H9 (cell line): Measurements from ENCODE around the gene RHOJ. TPM values are rescaled to one million over a fixed set of nuclear protein-coding genes. Genes with fewer than 3 reads are reported as not detected.

Source experiments
- DNase-seq: peaks from one replicate; pipeline ENCODE4 v3.0.0-alpha.2; 2017
- H2AFZ ChIP-seq: one replicate; pipeline ENCODE4 v1.6.1; 2013; ENCODE audit warnings: mild to moderate bottlenecking, low read length, control low read depth, moderate library complexity
- H2AK5ac ChIP-seq: 2 replicates; pipeline ENCODE4 v1.6.1; 2013; ENCODE audit warnings: low read length, control low read depth, mixed read lengths; ENCODE audit not compliant: insufficient read length
- H2BK120ac ChIP-seq: one replicate; pipeline ENCODE4 v1.6.1; 2013; ENCODE audit warnings: low read depth, mild to moderate bottlenecking, low read length, control low read depth, inconsistent platforms; ENCODE audit not compliant: poor library complexity, severe bottlenecking
- H2BK12ac ChIP-seq: 2 replicates; pipeline ENCODE4 v1.6.1; 2013; ENCODE audit warnings: low read length, control low read depth, mixed read lengths, low read depth; ENCODE audit not compliant: insufficient read length
- H2BK15ac ChIP-seq: 2 replicates; pipeline ENCODE4 v1.6.1; 2013; ENCODE audit warnings: low read depth, low read length, control low read depth
- H2BK20ac ChIP-seq: one replicate; pipeline ENCODE4 v1.6.1; 2013; ENCODE audit warnings: low read depth, mild to moderate bottlenecking, low read length, control low read depth, inconsistent platforms; ENCODE audit not compliant: poor library complexity, severe bottlenecking
- H2BK5ac ChIP-seq: 2 replicates; pipeline ENCODE4 v1.6.1; 2013; ENCODE audit warnings: low read length, control low read depth, mixed read lengths; ENCODE audit not compliant: insufficient read length
- H3K14ac ChIP-seq: 2 replicates; pipeline ENCODE4 v1.6.1; 2013; ENCODE audit warnings: low read length, control low read depth; ENCODE audit not compliant: insufficient read depth
- H3K18ac ChIP-seq: 2 replicates; pipeline ENCODE4 v1.6.1; 2013; ENCODE audit warnings: low read depth, mild to moderate bottlenecking, mixed read lengths, low read length, control low read depth; ENCODE audit not compliant: insufficient read length
- H3K23ac ChIP-seq: 2 replicates; pipeline ENCODE4 v1.6.1; 2013; ENCODE audit warnings: low read length, control low read depth, mixed read lengths, low read depth; ENCODE audit not compliant: insufficient read length
- H3K23me2 ChIP-seq: 2 replicates; pipeline ENCODE4 v1.6.1; 2013; ENCODE audit warnings: low read depth, mild to moderate bottlenecking, mixed read lengths, low read length, control low read depth; ENCODE audit not compliant: insufficient read length, poor library complexity, severe bottlenecking
- H3K27ac ChIP-seq: 2 replicates; pipeline ENCODE4 v1.5.1; 2013; ENCODE audit warnings: low read length, control low read depth, mixed read lengths, low read depth; ENCODE audit not compliant: insufficient read length
- H3K27me3 ChIP-seq: 2 replicates; pipeline ENCODE4 v1.6.1; 2013; ENCODE audit warnings: low read length, control low read depth, inconsistent platforms; ENCODE audit not compliant: insufficient read depth
- H3K4ac ChIP-seq: 2 replicates; pipeline ENCODE4 v1.6.1; 2013; ENCODE audit warnings: low read depth, mild to moderate bottlenecking, control low read depth, inconsistent platforms, low read length, moderate library complexity
- H3K4me1 ChIP-seq: 2 replicates; pipeline ENCODE4 v1.6.1; 2013; ENCODE audit warnings: low read length, control low read depth, inconsistent platforms; ENCODE audit not compliant: insufficient read depth
- H3K4me2 ChIP-seq: 2 replicates; pipeline ENCODE4 v1.6.1; 2013; ENCODE audit warnings: low read length, control low read depth, mixed read lengths; ENCODE audit not compliant: insufficient read length, insufficient read depth
- H3K56ac ChIP-seq: 2 replicates; pipeline ENCODE4 v1.6.1; 2013; ENCODE audit warnings: low read depth, mild to moderate bottlenecking, mixed read lengths, low read length, control low read depth; ENCODE audit not compliant: insufficient read length
- H3K79me1 ChIP-seq: 2 replicates; pipeline ENCODE4 v1.6.1; 2013; ENCODE audit warnings: low read depth, mild to moderate bottlenecking, moderate library complexity, low read length, control low read depth, inconsistent platforms; ENCODE audit not compliant: insufficient read depth, poor library complexity, severe bottlenecking
- H3K79me2 ChIP-seq: 2 replicates; pipeline ENCODE4 v1.6.1; 2013; ENCODE audit warnings: low read length, control low read depth, inconsistent platforms; ENCODE audit not compliant: insufficient read depth
- H3K9ac ChIP-seq: 2 replicates; pipeline ENCODE4 v1.6.1; 2013; ENCODE audit warnings: low read length, control low read depth, mixed read lengths; ENCODE audit not compliant: insufficient read length; ENCODE audit errors: extremely low read depth
- H3K9me3 ChIP-seq: one replicate; pipeline ENCODE4 v1.6.1; 2013; ENCODE audit warnings: low read depth, low read length, inconsistent platforms; ENCODE audit not compliant: control insufficient read depth
- H3T11ph ChIP-seq: one replicate; pipeline ENCODE4 v1.6.1; 2013; ENCODE audit warnings: mild to moderate bottlenecking, low read length, control low read depth, inconsistent platforms
- H4K20me1 ChIP-seq: one replicate; pipeline ENCODE4 v1.6.1; 2013; ENCODE audit not compliant: control insufficient read depth, insufficient read length, insufficient read depth
- H4K5ac ChIP-seq: 2 replicates; pipeline ENCODE4 v1.6.1; 2013; ENCODE audit warnings: low read depth, mild to moderate bottlenecking, mixed read lengths, low read length, control low read depth; ENCODE audit not compliant: insufficient read length
- H4K8ac ChIP-seq: replicated peaks from 2 replicates; pipeline ENCODE4 v1.6.1; 2013; ENCODE audit warnings: low read length, control low read depth, mixed read lengths, low read depth; ENCODE audit not compliant: insufficient read length
- H4K91ac ChIP-seq: 2 replicates; pipeline ENCODE4 v1.6.1; 2013; ENCODE audit warnings: low read depth, mild to moderate bottlenecking, moderate library complexity, mixed read lengths, low read length, control low read depth; ENCODE audit not compliant: insufficient read length
- H3K27ac Mint-ChIP-seq, 3 experiments: 2 replicates in 2 of 3; 3 replicates in 1 of 3; pipeline ENCODE4 v1.8.0; 2020 to 2021; ENCODE audit warnings: mixed read lengths in 3 of 3, mild to moderate bottlenecking in 1 of 3, moderate library complexity in 1 of 3
- H3K27me3 Mint-ChIP-seq: 2 replicates; pipeline ENCODE4 v1.8.0; 2021; ENCODE audit warnings: low read depth, mild to moderate bottlenecking, moderate library complexity, mixed read lengths
- H3K36me3 Mint-ChIP-seq, 3 experiments: 2 replicates in 2 of 3; 3 replicates in 1 of 3; pipeline ENCODE4 v1.8.0; 2020 to 2021; ENCODE audit warnings: low read depth in 3 of 3, mixed read lengths in 3 of 3; ENCODE audit not compliant: insufficient read depth in 1 of 3
- H3K4me1 Mint-ChIP-seq, 2 experiments: 2 replicates each; pipeline ENCODE4 v1.8.0; 2020; ENCODE audit warnings: mixed read lengths in 2 of 2
- H3K4me3 Mint-ChIP-seq, 2 experiments: 2 replicates in 1 of 2; 3 replicates in 1 of 2; pipeline ENCODE4 v1.8.0; 2020 to 2021; ENCODE audit warnings: mild to moderate bottlenecking in 2 of 2, mixed read lengths in 2 of 2, moderate library complexity in 1 of 2
- H3K9me3 Mint-ChIP-seq, 2 experiments: 2 replicates in 1 of 2; 3 replicates in 1 of 2; pipeline ENCODE4 v1.8.0; 2020; ENCODE audit warnings: mild to moderate bottlenecking in 2 of 2, mixed read lengths in 2 of 2, moderate library complexity in 1 of 2
- CTCF ChIP-seq: fragments of 200-600 bp; sonication (generic); conservative IDR thresholded peaks from 3 replicates; pipeline ENCODE4 v1.8.0; 2021; ENCODE audit warnings: antibody characterized with exemption, mild to moderate bottlenecking
- WGBS: extraction: QIAGEN DNeasy Blood & Tissue Kit; methylation state at CpG from one replicate; pipeline ENCODE4 v1.1.7; 2013; ENCODE audit warnings: missing lambda C conversion rate, low lambda C conversion rate, mixed read lengths; ENCODE audit not compliant: insufficient read length; ENCODE audit errors: extremely low coverage; 5-methylcytosine and 5-hydroxymethylcytosine counted together
- total RNA-seq: library from RNA; stranded (reverse); gene quantifications from 2 replicates; pipeline ENCODE4 v1.2.1, GENCODE V29; 2021

Gene RHOJ
- total RNA-seq, 1 experiment from 2014 or later, result not detected

- H3K9me3 Mint-ChIP-seq, result no peaks in the 10 kb centered on the region
- DNase-seq, result no peak
- Histone ChIP-seq H3K4me2 (no peak overlapping the region), H3T11ph (no peak overlapping the region), H3K23ac (no peak overlapping the region), H3K56ac (no peak overlapping the region), H4K5ac (no peak overlapping the region), H2BK12ac (no peak overlapping the region), H4K20me1 (no peaks in the 10 kb centered on the region), H2AK5ac (no peak overlapping the region), H2BK20ac (no peak overlapping the region), H2AFZ (no peak overlapping the region), H2BK15ac (no peak overlapping the region), H3K4ac (no peak overlapping the region), H3K27ac (no peak overlapping the region), H4K8ac (no peak overlapping the region), H2BK5ac (no peak overlapping the region), H3K18ac (no peak overlapping the region), H3K27me3 (no peaks in the 10 kb centered on the region), H3K79me2 (no peaks in the 10 kb centered on the region), H3K9me3 (no peaks in the 10 kb centered on the region), H2BK120ac (no peak overlapping the region), H3K4me1 (no peaks in the 10 kb centered on the region), H3K9ac (no peak overlapping the region), H3K14ac (no peak overlapping the region), H3K23me2 (no peaks in the 10 kb centered on the region), H4K91ac (no peak overlapping the region), H3K79me1 (no peaks in the 10 kb centered on the region)
- H3K4me3 Mint-ChIP-seq, result no peak overlapping the region
- H3K36me3 Mint-ChIP-seq, result no peaks in the 10 kb centered on the region
- no peak overlapping the region for H3K27ac Mint-ChIP-seq
- TF ChIP-seq CTCF, result no peak
- 0 out of 4 replicates have a peak, but pooled peaks cover 0 to 3% of the 10 kb centered on the region in 2 experiments for H3K4me1 Mint-ChIP-seq
- no peaks in the 10 kb centered on the region for H3K27me3 Mint-ChIP-seq
- WGBS, result no CpG with 5 or more reads among the region's 8 CpGs
These were observed 69.7 kb downstream of the RHOJ start for GRCh38 chr14:63273717-63274655.
